Brain microvascular endothelial cell (primary cell): ENCODE data around the gene CTRB1.

Source experiments
- DNase-seq: peaks from one replicate; pipeline ENCODE4 v3.0.0-alpha.2; 2020
- H3K27ac ChIP-seq: fragments of 250-450 bp; sonication (Bioruptor Pico); 2 replicates; pipeline ENCODE4 v1.5.1; 2020; ENCODE audit warnings: mild to moderate bottlenecking, moderate library complexity
- H3K27me3 ChIP-seq: fragments of 250-450 bp; sonication (Bioruptor Pico); replicated peaks from 2 replicates; pipeline ENCODE4 v1.5.1; 2020; ENCODE audit warnings: mild to moderate bottlenecking
- H3K36me3 ChIP-seq: fragments of 250-450 bp; sonication (Bioruptor Pico); replicated peaks from 2 replicates; pipeline ENCODE4 v1.5.1; 2020; ENCODE audit warnings: mild to moderate bottlenecking
- H3K4me3 ChIP-seq: 2 replicates; pipeline ENCODE4 v1.5.1; 2011; ENCODE audit warnings: low read depth, mild to moderate bottlenecking, control low read depth, low read length, moderate library complexity
- CTCF ChIP-seq: IDR thresholded peaks from 2 replicates; pipeline ENCODE4 v1.5.1; 2011; ENCODE audit warnings: low read depth, mild to moderate bottlenecking, moderate library complexity, low read length, control low read depth, inconsistent platforms; ENCODE audit errors: missing control alignments
- in situ Hi-C: cut with HindIII; loops from 2 replicates; pipeline ENCODE4 v1.10.0; 2017; ENCODE audit warnings: low sequenced_read_pairs, low pct_ligation_motif_present

The CTRB1 gene

GRCh38 chr16:75179208-75179607, 39.6 kb upstream of the CTRB1 start:
- DNase-seq, result no peak
- Histone ChIP-seq H3K4me3 (no peak overlapping the region), H3K27ac (no peak overlapping the region)

GRCh38 chr16:75181630-75182029, 37.2 kb upstream of the CTRB1 start:
- DNase-seq, result no peak
- H3K4me3 ChIP-seq, result no peak overlapping the region
- no peak overlapping the region for H3K27ac ChIP-seq
- in situ Hi-C loops, result loop anchor here (25.0 kb wide), 1 partner anchor 231 kb away; no protein-coding TSS in a partner anchor
- H3K36me3 ChIP-seq, result no peaks in the 10 kb centered on the region
- H3K27me3 ChIP-seq, result no peaks in the 10 kb centered on the region
- TF ChIP-seq CTCF, result no peak

More at GRCh38 chr16:75179208-75179607, 39.6 kb upstream of the CTRB1 start:
- Histone ChIP-seq H3K27me3 (no peaks in the 10 kb centered on the region), H3K36me3 (no peaks in the 10 kb centered on the region)
- TF ChIP-seq CTCF, result no peak
- in situ Hi-C loops, result loop anchor here (25.0 kb wide), 1 partner anchor 233 kb away; no protein-coding TSS in a partner anchor

- no peaks in the 10 kb centered on the region for H3K36me3 ChIP-seq
- H3K27ac ChIP-seq, result no peak overlapping the region
- no peak for DNase-seq
- no peaks in the 10 kb centered on the region for H3K27me3 ChIP-seq
- TF ChIP-seq CTCF, result no peak
- in situ Hi-C loops, result loop anchor here (25.0 kb wide), 1 partner anchor 223 kb away; no protein-coding TSS in a partner anchor
- H3K4me3 ChIP-seq, result no peak overlapping the region
Observed at GRCh38 chr16:75188832-75189477, 29.8 kb upstream of the CTRB1 start.

GRCh38 chr16:75189638-75190245, 29.0 kb upstream of the CTRB1 start:
- Histone ChIP-seq H3K4me3 (no peak overlapping the region), H3K27me3 (no peaks in the 10 kb centered on the region), H3K36me3 (no peaks in the 10 kb centered on the region), H3K27ac (no peak overlapping the region)
- no peak for TF ChIP-seq CTCF
- in situ Hi-C loops, result loop anchor here (25.0 kb wide), 1 partner anchor 223 kb away; no protein-coding TSS in a partner anchor
- DNase-seq, result no peak

GRCh38 chr16:75192606-75193264, 26.1 kb upstream of the CTRB1 start:
- in situ Hi-C loops, result loop anchor here (25.0 kb wide), 1 partner anchor 220 kb away; no protein-coding TSS in a partner anchor
- no peak for TF ChIP-seq CTCF
- H3K36me3 ChIP-seq, result no peaks in the 10 kb centered on the region
- no peak overlapping the region for H3K27ac ChIP-seq
- DNase-seq, result no peak
- H3K4me3 ChIP-seq, result no peak overlapping the region
- no peaks in the 10 kb centered on the region for H3K27me3 ChIP-seq
